HK-2 (cell line): ENCODE data around the gene MYBPH.

Source experiments
- DNase-seq: peaks from one replicate; pipeline ENCODE4 v3.0.0-alpha.2; 2018; ENCODE audit not compliant: unreplicated experiment

The MYBPH gene

DNA sequence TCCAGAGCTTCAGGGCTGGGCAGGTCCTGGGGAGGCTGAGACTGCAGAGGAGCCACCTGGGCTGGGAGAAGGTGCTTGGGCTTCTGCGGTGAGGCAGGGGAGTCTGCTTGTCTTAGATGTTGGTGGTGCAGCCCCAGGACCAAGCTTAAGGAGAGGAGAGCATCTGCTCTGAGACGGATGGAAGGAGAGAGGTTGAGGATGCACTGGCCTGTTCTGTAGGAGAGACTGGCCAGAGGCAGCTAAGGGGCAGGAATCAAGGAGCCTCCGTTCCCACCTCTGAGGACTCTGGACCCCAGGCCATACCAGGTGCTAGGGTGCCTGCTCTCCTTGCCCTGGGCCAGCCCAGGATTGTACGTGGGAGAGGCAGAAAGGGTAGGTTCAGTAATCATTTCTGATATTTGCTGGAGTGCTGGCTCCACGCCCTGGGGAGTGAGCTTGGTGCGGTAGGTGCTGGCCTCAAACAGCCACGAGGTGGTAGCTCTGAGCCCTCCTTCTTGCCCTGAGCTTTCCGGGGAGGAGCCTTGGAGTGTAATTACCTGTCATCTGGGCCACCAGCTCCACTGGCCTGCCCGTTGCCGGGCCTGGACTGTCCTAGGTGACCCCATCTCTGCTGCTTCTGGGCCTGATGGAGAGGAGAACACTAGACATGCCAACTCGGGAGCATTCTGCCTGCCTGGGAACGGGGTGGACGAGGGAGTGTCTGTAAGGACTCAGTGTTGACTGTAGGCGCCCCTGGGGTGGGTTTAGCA, 9.3 kb downstream of the MYBPH start:
- DNase-seq, result no peak

DNA sequence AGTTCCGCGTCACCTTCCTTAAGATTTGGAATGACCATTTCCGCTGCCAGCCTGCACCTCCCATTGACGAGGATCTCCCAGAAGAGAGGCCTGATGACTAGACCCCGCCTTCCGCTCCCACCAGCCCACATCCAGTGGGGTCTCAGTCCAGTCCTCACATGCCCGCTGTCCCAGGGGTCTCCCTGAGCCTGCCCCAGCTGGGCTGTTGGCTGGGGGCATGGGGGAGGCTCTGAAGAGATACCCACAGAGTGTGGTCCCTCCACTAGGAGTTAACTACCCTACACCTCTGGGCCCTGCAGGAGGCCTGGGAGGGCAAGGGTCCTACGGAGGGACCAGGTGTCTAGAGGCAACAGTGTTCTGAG, 9.8 kb downstream of the MYBPH start:
- DNase-seq, result no peak

DNA sequence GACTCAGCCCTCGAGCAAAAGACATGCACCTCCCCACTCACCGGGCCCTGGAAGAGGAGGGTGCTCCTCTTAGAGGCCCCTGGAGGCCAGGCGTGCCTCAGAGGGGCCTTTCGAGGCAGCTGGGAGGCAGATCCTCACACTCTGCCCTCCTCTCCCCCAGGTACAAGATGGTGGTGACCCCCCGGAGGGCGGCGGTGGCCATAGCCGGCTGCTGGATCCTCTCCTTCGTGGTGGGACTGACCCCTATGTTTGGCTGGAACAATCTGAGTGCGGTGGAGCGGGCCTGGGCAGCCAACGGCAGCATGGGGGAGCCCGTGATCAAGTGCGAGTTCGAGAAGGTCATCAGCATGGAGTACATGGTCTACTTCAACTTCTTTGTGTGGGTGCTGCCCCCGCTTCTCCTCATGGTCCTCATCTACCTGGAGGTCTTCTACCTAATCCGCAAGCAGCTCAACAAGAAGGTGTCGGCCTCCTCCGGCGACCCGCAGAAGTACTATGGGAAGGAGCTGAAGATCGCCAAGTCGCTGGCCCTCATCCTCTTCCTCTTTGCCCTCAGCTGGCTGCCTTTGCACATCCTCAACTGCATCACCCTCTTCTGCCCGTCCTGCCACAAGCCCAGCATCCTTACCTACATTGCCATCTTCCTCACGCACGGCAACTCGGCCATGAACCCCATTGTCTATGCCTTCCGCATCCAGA, 10.4 kb downstream of the MYBPH start:
- DNase-seq, result no peak

DNA sequence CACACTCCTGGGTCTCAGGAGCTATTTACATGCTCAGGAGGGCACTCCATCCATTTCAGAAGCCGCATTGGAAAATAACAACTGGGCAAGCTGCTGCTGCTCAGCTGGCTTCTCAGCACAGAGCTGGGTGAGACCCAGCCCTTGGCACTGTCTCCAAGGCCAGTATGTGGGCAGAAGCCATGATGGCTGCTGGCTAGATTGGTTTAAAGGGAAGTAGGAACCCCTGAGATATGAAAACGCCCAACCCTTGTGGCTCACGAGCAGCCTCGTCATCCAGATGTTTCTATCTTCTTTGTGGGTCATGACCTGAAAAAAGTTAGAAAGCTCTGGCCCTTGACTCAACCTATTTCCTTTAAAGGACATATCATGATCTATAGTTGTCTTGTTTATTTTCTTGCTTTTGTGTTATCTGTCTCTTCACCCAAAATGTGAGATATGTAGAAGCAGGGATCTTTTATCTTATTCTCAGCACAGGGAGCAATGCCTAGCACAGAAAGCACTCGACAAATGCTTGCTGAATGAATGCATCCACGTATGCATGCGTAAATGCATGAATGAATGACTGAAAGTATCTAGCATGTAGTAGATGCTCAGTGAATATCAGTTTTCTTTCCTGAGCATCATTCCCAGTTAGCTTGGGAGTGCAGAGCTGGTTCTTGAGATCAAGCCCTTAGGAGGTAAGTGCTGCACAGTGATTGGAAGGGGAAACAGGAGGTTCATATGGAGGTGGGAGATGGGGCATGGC, 11.6 kb downstream of the MYBPH start:
- DNase-seq, result no peak

DNA sequence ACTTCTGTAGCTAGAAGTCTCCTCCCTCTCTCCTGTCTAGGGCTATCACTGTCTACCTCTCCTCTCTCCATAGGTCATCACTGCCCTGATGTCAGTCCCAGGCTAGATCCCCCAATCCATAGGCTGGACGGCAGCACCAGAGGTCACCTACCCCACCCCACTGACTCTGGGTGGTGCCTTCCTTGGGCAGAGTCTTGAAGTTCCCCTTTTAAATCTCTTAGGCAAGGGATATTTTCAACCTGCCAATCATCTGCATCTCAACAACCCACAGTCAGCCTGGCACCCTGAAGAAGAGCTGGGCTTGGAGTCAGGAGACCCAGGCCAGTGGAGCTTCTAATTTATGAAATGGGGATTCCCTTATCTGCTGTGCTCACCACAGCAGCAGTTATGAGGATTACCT, 13.2 kb downstream of the MYBPH start:
- no peak for DNase-seq

DNA sequence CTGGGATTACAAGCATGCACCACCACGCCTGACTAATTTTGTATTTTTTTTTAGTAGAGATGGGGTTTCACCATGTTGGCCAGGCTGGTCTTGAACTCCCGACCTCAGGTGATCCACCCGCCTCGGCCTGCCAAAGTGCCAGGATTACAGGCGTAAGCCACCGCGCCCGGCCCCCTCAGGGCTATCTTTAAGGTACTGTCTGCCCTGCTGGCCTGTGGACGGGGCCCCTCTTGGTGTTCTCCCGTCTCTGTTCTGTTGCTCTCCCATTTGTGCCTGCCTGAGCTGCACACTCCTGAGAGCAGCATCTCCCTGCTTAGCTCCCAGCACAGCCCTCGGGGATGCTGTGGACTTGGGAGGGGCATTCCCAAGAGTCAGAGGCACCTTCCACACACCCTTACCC, 13.9 kb downstream of the MYBPH start:
- no peak for DNase-seq

DNA sequence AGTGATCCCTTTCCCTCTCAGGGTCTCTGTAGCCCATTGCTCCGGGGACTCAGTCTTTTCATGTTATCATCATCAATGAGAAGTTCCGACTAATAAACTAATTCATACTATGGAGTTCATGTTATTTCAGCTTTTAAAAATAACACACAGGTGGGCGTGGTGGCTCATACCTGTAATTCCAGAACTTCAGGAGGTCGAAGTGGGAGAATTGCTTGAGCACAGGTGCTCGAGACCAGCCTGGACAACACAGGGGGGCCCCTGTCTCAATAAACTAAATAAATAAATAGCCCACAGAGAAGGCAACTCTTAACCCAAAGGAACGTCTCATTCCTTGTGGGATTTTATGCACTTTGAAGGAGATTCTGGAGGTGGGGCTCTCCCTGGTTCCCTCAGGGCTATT, 14.5 kb downstream of the MYBPH start:
- DNase-seq, result no peak

DNA sequence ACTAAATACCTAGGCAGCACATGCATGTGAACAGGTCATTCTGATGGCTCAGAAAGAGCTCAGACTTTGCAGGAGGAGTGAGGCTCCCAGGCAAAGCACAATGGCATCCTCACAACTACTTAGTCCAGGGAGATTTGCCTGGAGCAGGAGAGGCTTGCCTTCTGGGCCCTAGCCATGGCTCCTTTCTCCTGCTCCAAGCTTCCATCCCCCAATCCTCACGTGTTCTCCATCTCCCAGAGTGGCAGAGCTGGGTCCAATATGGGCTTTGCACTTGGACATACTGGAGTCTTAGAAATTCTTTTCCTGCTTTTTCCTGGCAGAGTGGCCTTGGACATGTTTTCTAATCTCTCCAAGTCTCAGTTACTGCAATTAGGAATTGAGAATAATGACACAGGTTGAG, 15.8 kb downstream of the MYBPH start:
- no peak for DNase-seq

DNA sequence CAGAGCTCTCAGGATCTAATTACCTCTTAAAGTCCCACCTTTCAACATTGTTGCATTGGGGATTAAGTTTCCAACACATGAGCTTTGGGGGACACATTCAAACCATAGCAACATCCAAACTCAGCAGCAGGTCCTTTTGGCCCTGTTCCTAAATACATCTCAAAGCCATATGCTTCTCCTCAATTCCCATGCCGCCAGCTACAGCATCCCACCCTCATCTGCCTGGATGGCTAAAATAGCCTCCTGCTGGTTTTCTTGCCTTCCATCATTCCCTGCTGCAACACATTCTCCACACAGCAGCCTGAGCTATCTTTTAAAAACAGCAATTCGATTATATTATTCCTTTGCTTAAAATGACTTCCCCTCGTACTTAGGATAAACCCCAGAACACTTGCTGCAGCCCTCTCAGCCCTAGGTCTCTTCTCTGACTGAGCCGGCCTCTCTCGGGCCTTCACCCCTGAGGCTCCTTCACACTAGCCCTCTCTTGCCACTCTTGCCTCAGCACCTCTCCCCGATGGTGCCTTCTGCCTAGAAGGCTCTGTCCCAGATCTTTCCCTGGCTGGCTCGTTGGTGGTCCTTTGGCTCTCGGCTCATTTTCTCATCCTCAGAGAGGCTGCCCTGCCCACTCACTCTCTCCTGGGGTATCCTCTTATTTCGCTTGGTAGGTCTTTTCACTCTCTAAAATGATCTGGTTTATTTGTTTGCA, 16.5 kb downstream of the MYBPH start:
- no peak for DNase-seq

DNA sequence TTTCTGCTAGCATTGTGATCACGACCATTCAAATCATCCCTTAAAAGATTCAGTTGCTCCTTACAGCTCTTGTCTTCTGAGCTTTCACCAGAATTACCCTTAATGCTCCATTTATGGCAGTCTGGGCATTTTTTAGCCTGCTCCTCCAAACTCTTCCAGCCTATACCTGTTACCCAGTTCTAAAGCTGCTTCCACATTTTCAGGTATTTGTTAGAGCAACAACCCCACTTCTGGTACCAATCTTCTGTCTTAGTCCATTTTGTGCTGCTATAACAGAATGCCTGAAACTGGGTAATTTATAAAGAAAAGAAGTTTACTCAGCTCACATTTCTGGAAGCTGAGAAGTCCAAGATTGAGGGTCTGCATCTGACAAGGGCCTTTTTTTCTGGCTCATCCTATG, 17.2 kb downstream of the MYBPH start:
- DNase-seq, result no peak

DNA sequence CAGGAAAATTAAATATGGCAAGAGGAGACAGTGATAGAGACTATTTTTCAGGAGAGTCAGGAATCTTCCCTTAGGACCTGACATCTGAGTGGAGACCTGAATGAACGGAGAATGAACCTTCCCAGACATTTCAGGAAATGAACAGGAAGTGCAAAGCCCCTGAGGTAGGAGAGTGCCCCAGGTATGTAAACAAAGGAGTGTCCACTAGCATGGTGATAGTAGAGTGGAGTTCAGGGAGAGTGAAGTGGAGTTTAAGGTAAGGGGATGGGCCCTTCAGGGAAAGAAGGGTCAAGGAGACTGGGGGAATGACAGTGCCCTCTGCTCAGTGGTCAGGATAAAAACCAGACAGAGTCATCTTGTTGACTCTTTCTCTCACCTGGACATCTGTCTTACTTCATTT, 19.3 kb downstream of the MYBPH start:
- DNase-seq, result no peak

DNA sequence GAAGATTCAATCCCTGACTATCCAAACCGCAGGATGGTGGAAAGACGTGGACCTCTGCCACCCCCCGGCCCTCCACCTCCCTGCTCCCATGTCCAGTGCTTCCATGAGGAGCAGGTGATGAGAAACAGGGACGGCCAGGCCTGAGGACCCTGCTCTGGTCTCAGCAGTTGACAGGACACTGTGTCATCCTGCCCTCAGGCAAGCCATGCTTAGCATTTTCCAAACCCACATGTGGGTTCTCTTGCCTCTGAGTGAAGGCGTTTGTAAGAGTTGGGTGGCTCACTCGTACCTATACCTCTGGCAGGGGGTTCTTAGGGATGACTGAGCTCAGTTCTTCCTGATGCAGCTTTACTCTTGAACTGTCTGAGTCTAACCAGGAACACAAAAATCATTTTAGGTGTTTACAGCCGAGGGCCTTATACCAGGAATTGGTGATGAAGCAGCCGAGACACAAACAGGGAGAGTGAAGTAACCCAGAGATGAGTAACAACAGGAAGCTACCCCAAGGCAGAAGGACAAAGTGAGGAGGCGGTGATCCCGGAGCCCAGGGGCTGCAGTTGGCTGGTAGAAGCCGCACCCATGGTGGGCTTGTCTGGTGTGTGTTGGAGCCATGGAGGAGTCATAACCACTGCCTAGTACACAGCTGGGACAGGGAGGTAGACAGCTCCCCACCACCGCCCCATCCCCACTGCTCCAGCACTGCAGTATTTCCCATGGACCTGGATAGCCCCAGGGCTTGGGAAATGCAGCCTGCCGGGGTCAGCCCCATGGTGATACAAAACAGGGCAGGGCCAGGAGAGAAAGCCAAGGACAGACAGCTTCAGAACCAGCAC, 21.4 kb downstream of the MYBPH start:
- DNase-seq, result peak; percentile 56

DNA sequence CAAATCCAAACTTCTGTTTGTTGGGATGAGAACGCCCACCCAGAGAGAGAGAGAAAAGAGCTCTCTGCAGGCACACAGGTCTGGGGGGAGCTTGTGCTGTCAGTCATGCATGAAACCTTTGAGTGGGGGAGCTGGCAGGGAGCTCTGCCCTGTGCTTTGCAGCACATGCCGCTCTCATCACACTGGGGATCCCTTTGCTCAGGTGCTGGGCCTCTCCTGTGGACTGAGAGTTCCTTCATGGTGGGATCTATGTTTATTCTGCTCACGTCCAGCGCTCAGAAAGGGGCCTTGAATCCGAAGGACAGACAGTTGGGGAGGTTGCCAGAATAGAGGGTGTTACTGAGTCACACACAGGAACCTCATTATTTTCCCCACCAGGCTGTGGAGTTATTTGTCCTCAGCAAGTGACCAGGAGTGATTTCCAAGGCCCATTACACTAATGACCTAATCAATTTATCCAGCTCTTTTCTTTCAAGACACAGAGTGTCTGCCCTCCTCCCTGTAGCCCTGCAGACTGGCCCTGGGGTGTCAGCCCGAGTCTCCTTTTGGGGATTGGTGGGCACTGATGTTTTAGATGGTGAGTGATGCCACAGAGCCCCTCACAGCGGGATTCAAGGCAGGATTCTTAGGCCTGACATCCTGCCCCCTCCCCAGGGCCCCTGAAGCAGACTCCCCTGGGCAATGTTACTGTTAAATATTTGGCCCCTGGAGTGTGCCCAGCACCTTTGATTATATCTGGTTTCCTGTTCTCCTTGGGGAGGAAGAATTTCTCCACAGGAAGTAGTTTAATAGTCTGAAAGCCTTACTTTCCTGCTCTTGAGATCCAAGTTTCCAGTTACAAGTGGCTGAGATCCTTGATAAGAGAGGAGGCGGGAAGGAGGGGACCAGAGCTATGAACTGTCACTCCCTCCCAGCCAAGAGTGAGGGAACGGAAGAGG, 22.3 kb downstream of the MYBPH start:
- DNase-seq, result peak; percentile 63

DNA sequence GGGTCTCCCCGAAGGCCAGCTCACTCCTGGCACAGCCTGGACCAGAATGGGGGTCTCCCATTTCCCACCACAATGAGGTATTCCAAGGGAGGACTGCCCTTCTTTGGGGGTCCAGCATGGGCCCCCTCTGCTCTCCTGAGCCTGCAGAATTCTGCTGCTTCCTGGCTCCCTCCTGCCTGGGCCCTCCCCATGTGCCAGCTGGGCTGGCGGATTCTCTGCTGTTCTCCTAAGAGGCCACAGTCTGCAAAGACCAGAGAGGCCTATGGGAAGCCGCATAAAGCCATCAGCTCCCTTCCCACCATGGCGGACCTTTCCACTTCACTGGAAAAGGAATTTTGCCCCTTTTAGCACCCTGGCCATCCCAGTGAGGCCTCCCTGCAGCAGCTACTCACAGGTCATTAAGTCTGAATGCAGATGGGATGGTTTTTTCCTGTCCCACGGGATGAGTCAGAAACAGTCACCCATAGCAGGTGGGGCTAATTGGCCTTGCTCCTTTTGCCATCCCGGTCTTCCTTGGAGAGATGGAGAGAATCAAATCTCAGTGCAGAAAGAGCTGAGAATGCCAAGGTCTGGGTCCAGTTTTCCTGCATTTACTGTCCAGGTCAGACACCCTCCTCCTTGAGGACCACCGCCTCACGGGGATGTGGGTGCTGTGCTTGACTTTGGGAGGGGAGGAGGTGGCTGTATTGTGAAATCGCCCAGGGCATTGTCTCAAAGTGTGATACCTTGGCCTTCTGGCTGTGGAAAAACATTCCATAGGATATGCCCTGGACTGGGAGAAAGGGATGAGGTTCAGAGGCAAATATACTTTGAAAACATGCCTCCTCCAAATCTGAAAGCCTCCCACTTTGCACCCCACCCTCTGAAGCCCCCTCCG, 23.2 kb downstream of the MYBPH start:
- DNase-seq, result peak; percentile 87

DNA sequence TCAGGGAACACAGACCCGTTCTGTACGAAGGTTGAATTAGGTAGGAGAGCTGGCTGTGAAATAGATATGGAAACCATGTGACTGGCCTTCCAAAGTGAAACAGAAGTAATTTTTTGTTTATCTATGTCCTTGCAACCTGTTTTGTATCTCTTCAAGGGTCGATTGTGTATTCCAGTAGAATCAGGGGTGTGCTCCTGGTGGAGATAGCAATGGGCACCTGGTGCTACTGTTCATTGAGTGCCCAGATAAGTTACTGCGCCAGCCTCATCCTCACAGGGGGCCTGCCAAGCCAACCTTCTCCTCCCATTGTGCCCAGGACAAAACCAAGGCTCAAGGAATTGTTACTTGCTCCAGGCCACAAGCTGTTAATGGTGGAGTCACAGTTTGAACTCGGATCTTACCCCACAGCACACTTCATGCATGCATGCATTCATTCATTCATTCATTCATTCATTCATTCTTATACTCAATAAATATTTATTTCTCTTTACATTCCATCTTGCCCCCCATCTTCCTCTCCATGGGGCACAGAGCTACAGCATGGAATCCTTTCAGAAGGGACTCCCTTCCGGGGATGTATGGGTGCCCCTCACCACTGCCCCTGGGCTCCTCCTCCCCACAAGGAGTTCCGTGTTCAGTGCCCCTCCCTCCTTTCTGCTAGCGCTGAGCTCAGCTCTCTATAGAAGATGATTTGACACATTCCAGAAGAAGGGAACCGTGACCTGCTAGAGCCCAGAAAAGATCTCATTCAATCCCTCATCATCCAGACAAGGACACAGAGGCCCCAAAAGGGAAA, 24.1 kb downstream of the MYBPH start:
- DNase-seq, result peak; percentile 72

DNA sequence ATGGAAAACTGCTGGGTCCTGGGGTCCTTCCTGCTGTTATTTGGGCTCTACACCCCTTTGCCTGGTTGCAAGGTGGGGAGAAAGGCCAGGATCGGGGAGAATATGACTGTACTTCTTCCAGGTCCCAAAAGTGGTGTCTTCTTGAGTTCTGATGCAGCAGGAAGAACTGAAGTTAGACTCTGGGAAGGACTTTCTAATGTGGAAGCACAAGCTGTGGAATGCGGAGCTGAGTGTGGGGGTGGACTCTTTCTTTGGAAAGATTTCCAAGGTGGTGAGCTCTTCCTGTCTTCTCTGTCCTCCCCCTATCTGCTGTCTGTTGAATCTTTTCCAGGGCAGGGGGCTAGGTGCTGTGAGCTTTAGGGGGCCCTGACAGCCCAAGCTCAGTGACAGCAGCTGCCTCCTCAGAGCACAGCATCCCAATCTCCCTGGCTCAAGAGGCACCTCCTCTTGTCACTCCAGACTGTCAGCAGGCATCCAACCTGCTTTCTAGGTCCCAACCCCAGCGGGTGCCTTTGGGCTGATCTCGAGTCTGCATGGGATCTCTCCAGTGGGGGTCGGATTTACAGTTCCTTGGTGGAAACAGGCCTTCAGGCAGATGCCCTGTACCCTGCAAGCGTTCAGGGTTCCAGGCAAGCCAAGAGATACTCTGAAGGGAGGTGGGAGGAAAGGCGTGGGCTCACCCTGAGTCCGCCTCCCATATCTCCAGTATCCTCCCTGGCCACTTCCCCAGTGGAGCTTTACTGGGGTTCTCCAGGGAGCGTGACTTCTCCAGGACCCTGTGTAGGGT, 24.9 kb downstream of the MYBPH start:
- DNase-seq, result no peak

DNA sequence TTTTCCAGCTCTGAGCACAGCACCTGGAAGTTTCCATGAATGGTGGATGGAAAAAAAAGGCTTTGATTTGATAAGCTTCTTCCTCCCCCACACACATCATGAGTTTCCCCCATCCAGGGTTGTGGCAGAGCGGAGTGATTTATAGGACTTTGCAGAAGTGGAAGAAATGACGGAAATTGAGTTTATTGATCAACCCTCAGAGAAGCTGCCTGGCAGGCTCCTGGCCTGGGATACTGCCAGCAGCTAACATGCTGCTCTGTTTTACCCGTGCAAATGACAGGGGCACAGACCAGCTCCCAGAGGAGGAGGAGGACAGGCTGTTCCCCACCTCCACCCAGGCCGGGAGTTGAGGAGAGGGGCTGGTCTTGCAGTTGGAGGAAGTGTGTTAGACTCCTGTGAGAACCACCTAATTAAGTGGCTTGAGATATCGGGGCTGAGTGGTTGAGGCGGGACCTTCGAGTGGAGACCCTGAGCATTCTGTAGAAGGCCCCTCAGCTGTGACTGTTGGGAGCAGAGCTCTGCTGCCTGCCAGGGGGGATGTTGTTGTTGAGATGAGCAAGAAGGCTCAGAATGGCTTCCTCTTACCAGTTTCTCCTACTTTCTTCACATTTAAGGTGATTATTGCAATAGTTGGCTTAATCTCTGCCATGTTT, 26.3 kb downstream of the MYBPH start:
- DNase-seq, result no peak
